HepG2 (cell line): ENCODE data around the gene SSH3. TPM values are rescaled to one million over a fixed set of nuclear protein-coding genes. Genes with fewer than 3 reads are reported as not detected.

Experiments
- FOXK2 ChIP-seq: fragments of 450-650 bp; IDR thresholded peaks from 2 replicates; pipeline ENCODE4 v1.6.1; 2016
- GZF1 ChIP-seq: sonication (generic); formaldehyde crosslinking; IDR thresholded peaks from 2 replicates; pipeline ENCODE4 v1.5.1; 2020; ENCODE audit warnings: mild to moderate bottlenecking, missing genetic modification reagents
- MEF2D ChIP-seq: sonication (generic); formaldehyde crosslinking; IDR thresholded peaks from 2 replicates; pipeline ENCODE4 v1.5.1; 2020; ENCODE audit warnings: mild to moderate bottlenecking, missing genetic modification reagents
- MIXL1 ChIP-seq: IDR thresholded peaks from 2 replicates; pipeline ENCODE4 v1.6.1; 2016
- NR1H2 ChIP-seq: sonication (generic); formaldehyde crosslinking; IDR thresholded peaks from 2 replicates; pipeline ENCODE4 v1.8.1; 2022; ENCODE audit warnings: low read depth, missing genetic modification reagents, borderline replicate concordance
- RAD51 ChIP-seq: fragments of 450-650 bp; IDR thresholded peaks from 2 replicates; pipeline ENCODE4 v1.6.1; 2016; ENCODE audit warnings: borderline replicate concordance
- SAP130 ChIP-seq: IDR thresholded peaks from 2 replicates; pipeline ENCODE4 v1.6.1; 2016; ENCODE audit warnings: low read depth
- TP53 ChIP-seq: sonication (generic); formaldehyde crosslinking; conservative IDR thresholded peaks from 2 replicates; pipeline ENCODE4 v1.4.0; 2020; ENCODE audit warnings: missing genetic modification reagents
- YEATS4 ChIP-seq: sonication (generic); formaldehyde crosslinking; IDR thresholded peaks from 2 replicates; pipeline ENCODE4 v1.4.0; 2020; ENCODE audit warnings: missing genetic modification reagents, borderline replicate concordance
- ZBTB37 ChIP-seq: sonication (generic); formaldehyde crosslinking; IDR thresholded peaks from 2 replicates; pipeline ENCODE4 v1.4.0; 2020; ENCODE audit warnings: mild to moderate bottlenecking, missing genetic modification reagents
- ZBTB43 ChIP-seq: sonication (generic); formaldehyde crosslinking; conservative IDR thresholded peaks from 2 replicates; pipeline ENCODE4 v1.4.0; 2020; ENCODE audit warnings: missing genetic modification reagents
- ZBTB8A ChIP-seq: sonication (generic); formaldehyde crosslinking; IDR thresholded peaks from 2 replicates; pipeline ENCODE4 v1.4.0; 2020; ENCODE audit warnings: mild to moderate bottlenecking, low read depth, missing genetic modification reagents, borderline replicate concordance
- ZFP90 ChIP-seq: sonication (generic); formaldehyde crosslinking; IDR thresholded peaks from 2 replicates; pipeline ENCODE4 v1.8.0; 2022; ENCODE audit warnings: missing genetic modification reagents, mild to moderate bottlenecking, inconsistent platforms, borderline replicate concordance
- ZNF124 ChIP-seq: sonication (generic); formaldehyde crosslinking; IDR thresholded peaks from 2 replicates; pipeline ENCODE4 v1.4.0; 2020; ENCODE audit warnings: missing genetic modification reagents
- ZNF235 ChIP-seq: sonication (generic); formaldehyde crosslinking; IDR thresholded peaks from 2 replicates; pipeline ENCODE4 v1.8.1; 2023; ENCODE audit warnings: mild to moderate bottlenecking, missing genetic modification reagents, borderline replicate concordance
- ZNF660 ChIP-seq: sonication (generic); formaldehyde crosslinking; IDR thresholded peaks from 2 replicates; pipeline ENCODE4 v1.5.1; 2020; ENCODE audit warnings: mild to moderate bottlenecking, low read depth, missing genetic modification reagents, borderline replicate concordance
- ZNF674 ChIP-seq: sonication (generic); formaldehyde crosslinking; IDR thresholded peaks from 2 replicates; pipeline ENCODE4 v1.5.0; 2020; ENCODE audit warnings: low read depth, mild to moderate bottlenecking, missing genetic modification reagents
- ZNF710 ChIP-seq: sonication (generic); formaldehyde crosslinking; IDR thresholded peaks from 2 replicates; pipeline ENCODE4 v1.5.0; 2020; ENCODE audit warnings: mild to moderate bottlenecking, missing genetic modification reagents, borderline replicate concordance
- ZSCAN21 ChIP-seq: sonication (generic); formaldehyde crosslinking; IDR thresholded peaks from 2 replicates; pipeline ENCODE4 v1.8.0; 2022; ENCODE audit warnings: mild to moderate bottlenecking, missing genetic modification reagents, moderate library complexity, borderline replicate concordance
- ZSCAN25 ChIP-seq: sonication (generic); formaldehyde crosslinking; IDR thresholded peaks from 2 replicates; pipeline ENCODE4 v1.8.0; 2022; ENCODE audit warnings: mild to moderate bottlenecking, missing genetic modification reagents
- ZSCAN31 ChIP-seq: sonication (generic); formaldehyde crosslinking; IDR thresholded peaks from 2 replicates; pipeline ENCODE4 v1.5.0; 2020; ENCODE audit warnings: low read depth, mild to moderate bottlenecking, missing genetic modification reagents
- polyA plus RNA-seq, 8 experiments: library from polyadenylated mRNA; depleted of rRNA in 3 of 8; stranded (reverse) in 7 of 8; unstranded in 1 of 8; fragments of >200 nt; fragmentation: Illumina TruSeq in 4 of 8; extraction: Trizol in 4 of 8; gene quantifications; 2 replicates each; pipeline versions ENCODE4 v1.2.1 to v1.2.3, GENCODE V29; 2011 to 2016; ENCODE audit warnings: low read depth in 4 of 8, missing spikeins in 1 of 8, mixed read lengths in 1 of 8; ENCODE audit not compliant: insufficient read depth in 1 of 8
- total RNA-seq, 5 experiments: library from RNA; depleted of rRNA; stranded (reverse); fragments of >200 nt; fragmentation: Illumina TruSeq; extraction: Trizol; gene quantifications; 2 replicates each; pipeline ENCODE4 v1.2.3, GENCODE V29; 2016; ENCODE audit warnings: low read depth in 1 of 5
- TF ChIP-seq, protein P1 (sequence below): sonication (generic); formaldehyde crosslinking; IDR thresholded peaks from 2 replicates; pipeline ENCODE4 v1.4.0; 2020; ENCODE audit warnings: mild to moderate bottlenecking, missing genetic modification reagents
- TF ChIP-seq, protein P2 (sequence below): sonication (generic); formaldehyde crosslinking; IDR thresholded peaks from 2 replicates; pipeline ENCODE4 v1.4.0; 2020; ENCODE audit warnings: missing genetic modification reagents, borderline replicate concordance

The SSH3 gene
- total and polyA plus RNA-seq, 2 of the 13 experiments (the other 11 are each of a cell fraction or from before 2014, with no cell fraction given): 12.4 to 18.8 TPM

DNA sequence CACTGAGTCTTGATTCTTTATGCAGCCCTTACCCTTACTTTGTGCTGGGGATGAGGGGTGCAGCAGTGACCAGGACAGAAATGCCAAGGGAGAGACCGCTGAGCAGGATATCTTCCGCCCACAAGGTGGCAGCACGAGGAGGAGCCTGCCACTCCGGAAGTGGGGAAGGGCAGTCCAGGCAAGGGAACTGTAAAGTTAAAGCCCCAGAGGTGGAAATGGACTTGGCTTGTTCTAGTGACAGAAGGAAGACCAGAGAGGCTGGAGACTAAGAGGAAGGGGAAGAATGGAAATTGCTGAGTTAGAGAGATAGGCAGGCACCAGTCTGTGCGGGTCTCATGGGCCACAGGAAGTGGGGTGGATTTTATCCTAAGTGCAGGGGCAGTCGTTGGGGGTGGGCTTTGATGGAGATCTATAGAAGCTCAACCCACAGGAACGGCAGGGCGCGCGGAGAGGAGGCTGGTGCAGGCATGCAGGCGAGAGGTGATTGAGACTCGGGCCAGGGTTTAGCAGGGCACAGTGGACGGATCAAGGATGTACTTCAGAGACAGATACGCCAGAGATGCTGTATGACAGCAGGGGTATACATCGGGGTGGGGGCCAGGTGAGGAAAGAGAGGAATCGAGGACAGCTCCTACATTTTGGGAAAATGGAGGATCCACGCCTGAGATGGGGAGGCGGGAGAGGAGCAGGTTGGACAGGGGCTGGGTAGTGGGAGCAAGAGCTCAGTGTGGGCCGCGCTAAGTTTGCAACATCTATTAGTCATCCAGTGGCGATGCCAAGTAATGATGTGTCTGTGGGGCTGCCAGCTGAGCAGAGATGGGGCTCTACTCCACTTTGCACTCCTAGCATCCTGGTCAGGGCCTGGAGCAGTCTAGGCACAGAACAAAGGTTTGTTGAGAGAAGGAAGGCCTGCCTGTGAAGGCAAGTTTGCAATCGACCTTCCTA is 40.3 kb upstream of the SSH3 start (continued):
- TF ChIP-seq ZNF710 (CRISPR knock-in tag): no peak
- TF ChIP-seq RAD51: no peak
- no peak for TF ChIP-seq ZNF660 (CRISPR knock-in tag)
- TF ChIP-seq, protein P1, sequence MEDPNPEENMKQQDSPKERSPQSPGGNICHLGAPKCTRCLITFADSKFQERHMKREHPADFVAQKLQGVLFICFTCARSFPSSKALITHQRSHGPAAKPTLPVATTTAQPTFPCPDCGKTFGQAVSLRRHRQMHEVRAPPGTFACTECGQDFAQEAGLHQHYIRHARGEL: no peak
- TF ChIP-seq ZSCAN31: no peak
- TF ChIP-seq YEATS4: no peak
- TF ChIP-seq ZBTB8A (CRISPR knock-in tag): no peak
- TF ChIP-seq ZNF124 (CRISPR knock-in tag): no peak
- TF ChIP-seq, protein P2, sequence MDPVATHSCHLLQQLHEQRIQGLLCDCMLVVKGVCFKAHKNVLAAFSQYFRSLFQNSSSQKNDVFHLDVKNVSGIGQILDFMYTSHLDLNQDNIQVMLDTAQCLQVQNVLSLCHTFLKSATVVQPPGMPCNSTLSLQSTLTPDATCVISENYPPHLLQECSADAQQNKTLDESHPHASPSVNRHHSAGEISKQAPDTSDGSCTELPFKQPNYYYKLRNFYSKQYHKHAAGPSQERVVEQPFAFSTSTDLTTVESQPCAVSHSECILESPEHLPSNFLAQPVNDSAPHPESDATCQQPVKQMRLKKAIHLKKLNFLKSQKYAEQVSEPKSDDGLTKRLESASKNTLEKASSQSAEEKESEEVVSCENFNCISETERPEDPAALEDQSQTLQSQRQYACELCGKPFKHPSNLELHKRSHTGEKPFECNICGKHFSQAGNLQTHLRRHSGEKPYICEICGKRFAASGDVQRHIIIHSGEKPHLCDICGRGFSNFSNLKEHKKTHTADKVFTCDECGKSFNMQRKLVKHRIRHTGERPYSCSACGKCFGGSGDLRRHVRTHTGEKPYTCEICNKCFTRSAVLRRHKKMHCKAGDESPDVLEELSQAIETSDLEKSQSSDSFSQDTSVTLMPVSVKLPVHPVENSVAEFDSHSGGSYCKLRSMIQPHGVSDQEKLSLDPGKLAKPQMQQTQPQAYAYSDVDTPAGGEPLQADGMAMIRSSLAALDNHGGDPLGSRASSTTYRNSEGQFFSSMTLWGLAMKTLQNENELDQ: no peak
- TF ChIP-seq ZBTB43 (CRISPR knock-in tag): 0 out of 2 replicates have a peak, but pooled peaks have one; percentile 26
- no peak for TF ChIP-seq ZSCAN21 (CRISPR knock-in tag)
- TF ChIP-seq MEF2D: no peak
- TF ChIP-seq ZNF674 (CRISPR knock-in tag): no peak
- TF ChIP-seq MIXL1 (CRISPR knock-in tag): no peak
- TF ChIP-seq GZF1 (CRISPR knock-in tag): no peak
- peak; percentile 77 for TF ChIP-seq SAP130 (CRISPR knock-in tag)
- TF ChIP-seq ZNF235 (CRISPR knock-in tag): no peak
- TF ChIP-seq TP53 (CRISPR knock-in tag): no peak
- TF ChIP-seq ZBTB37 (CRISPR knock-in tag): no peak
- TF ChIP-seq FOXK2: no peak
- TF ChIP-seq NR1H2 (CRISPR knock-in tag): no peak
- TF ChIP-seq ZFP90 (CRISPR knock-in tag): no peak
- no peak for TF ChIP-seq ZSCAN25 (CRISPR knock-in tag)
